HEK293 (cell line): ENCODE measurements around the gene ADAM19.

Source experiments
- CTCF ChIA-PET: fragments of 350-600 bp; formaldehyde crosslinking; extraction: SDS; loops from one replicate; lab custom pipeline; 2021; ENCODE audit warnings: antibody characterized with exemption; lab: Yijun Ruan, JAX
- POLR2A ChIA-PET: fragments of 300-600 bp; formaldehyde crosslinking; extraction: SDS; loops from one replicate; lab custom pipeline; 2020; ENCODE audit warnings: antibody characterized with exemption, inconsistent platforms; lab: Yijun Ruan, JAX
- H3K27ac ChIP-seq: fragments of 200-500 bp; sonication (Bioruptor generic); 2 replicates; pipeline ENCODE4 v1.5.1; 2014; ENCODE audit warnings: low read depth, low read length, control low read depth, inconsistent platforms; ENCODE audit errors: extremely low read depth
- H3K36me3 ChIP-seq, 2 experiments: fragments of 200-500 bp in 1 of 2; sonication (Bioruptor generic) in 1 of 2; 1 replicate in 1 of 2; 2 replicates in 1 of 2; pipeline ENCODE4 v1.5.1; 2014 to 2017; ENCODE audit warnings: inconsistent platforms in 2 of 2, low read length in 2 of 2; ENCODE audit not compliant: control insufficient read depth in 2 of 2, insufficient read depth in 1 of 2
- H3K4me1 ChIP-seq: fragments of 200-500 bp; sonication (Bioruptor generic); 2 replicates; pipeline ENCODE4 v1.5.1; 2014; ENCODE audit warnings: mild to moderate bottlenecking, low read length, inconsistent platforms; ENCODE audit not compliant: control insufficient read depth, insufficient read depth
- H3K4me3 ChIP-seq: 2 replicates; pipeline ENCODE4 v1.5.1; 2011; ENCODE audit warnings: low read depth, mild to moderate bottlenecking, control low read depth, low read length, moderate library complexity
- H3K9me3 ChIP-seq: fragments of 200-500 bp; sonication (Bioruptor generic); 2 replicates; pipeline ENCODE4 v1.5.1; 2014; ENCODE audit warnings: low read depth, low read length, inconsistent platforms; ENCODE audit not compliant: control insufficient read depth, insufficient read depth
- GFI1B ChIP-seq: fragments of 450-650 bp; formaldehyde crosslinking; IDR thresholded peaks from 2 replicates; pipeline ENCODE4 v1.5.1; 2016; ENCODE audit warnings: missing biosample characterization, missing genetic modification characterization
- GLI2 ChIP-seq: fragments of 450-650 bp; formaldehyde crosslinking; IDR thresholded peaks from 2 replicates; pipeline ENCODE4; 2017; ENCODE audit warnings: missing biosample characterization, missing genetic modification characterization, low read depth, borderline replicate concordance
- GLIS2 ChIP-seq: fragments of 450-650 bp; formaldehyde crosslinking; IDR thresholded peaks from 2 replicates; pipeline ENCODE4 v1.5.1; 2016; ENCODE audit warnings: missing biosample characterization, missing genetic modification characterization
- KLF10 ChIP-seq: fragments of 450-650 bp; IDR thresholded peaks from 2 replicates; pipeline ENCODE4 v1.5.1; 2018; ENCODE audit warnings: missing biosample characterization, mild to moderate bottlenecking, missing genetic modification characterization
- KLF8 ChIP-seq: fragments of 450-650 bp; formaldehyde crosslinking; IDR thresholded peaks from 2 replicates; pipeline ENCODE4 v1.5.1; 2016; ENCODE audit warnings: missing biosample characterization, missing genetic modification characterization
- SCRT1 ChIP-seq: fragments of 450-650 bp; formaldehyde crosslinking; IDR thresholded peaks from 2 replicates; pipeline ENCODE4 v1.5.1; 2016; ENCODE audit warnings: missing biosample characterization, missing genetic modification characterization, borderline replicate concordance
- TCF7L2 ChIP-seq: IDR thresholded peaks from 2 replicates; pipeline ENCODE4 v1.6.1; 2011; ENCODE audit warnings: low read depth, mild to moderate bottlenecking, inconsistent platforms, low read length, moderate library complexity, borderline replicate concordance
- YY1 ChIP-seq: fragments of 450-650 bp; formaldehyde crosslinking; IDR thresholded peaks from 2 replicates; pipeline ENCODE4 v1.5.1; 2018; ENCODE audit warnings: missing biosample characterization, missing genetic modification characterization
- ZBTB8A ChIP-seq: fragments of 450-650 bp; formaldehyde crosslinking; IDR thresholded peaks from 2 replicates; pipeline ENCODE4 v1.5.1; 2016; ENCODE audit warnings: missing biosample characterization, missing genetic modification characterization
- ZNF138 ChIP-seq: fragments of 450-650 bp; formaldehyde crosslinking; IDR thresholded peaks from 2 replicates; pipeline ENCODE4 v1.5.1; 2016; ENCODE audit warnings: missing biosample characterization, missing genetic modification characterization, borderline replicate concordance
- ZNF146 ChIP-seq: fragments of 450-650 bp; formaldehyde crosslinking; IDR thresholded peaks from 2 replicates; pipeline ENCODE4 v1.5.1; 2016; ENCODE audit warnings: missing biosample characterization, missing genetic modification characterization
- ZNF175 ChIP-seq: fragments of 450-650 bp; formaldehyde crosslinking; IDR thresholded peaks from 2 replicates; pipeline ENCODE4 v1.5.1; 2016; ENCODE audit warnings: missing biosample characterization, missing genetic modification characterization
- ZNF184 ChIP-seq: fragments of 450-650 bp; IDR thresholded peaks from 2 replicates; pipeline ENCODE4 v1.5.1; 2018; ENCODE audit warnings: missing biosample characterization, mild to moderate bottlenecking, missing genetic modification characterization
- ZNF302 ChIP-seq: fragments of 450-650 bp; formaldehyde crosslinking; IDR thresholded peaks from 2 replicates; pipeline ENCODE4 v1.5.1; 2016; ENCODE audit warnings: missing biosample characterization, missing genetic modification characterization, low read depth
- ZNF354C ChIP-seq: fragments of 450-650 bp; formaldehyde crosslinking; IDR thresholded peaks from 2 replicates; pipeline ENCODE4 v1.5.1; 2016; ENCODE audit warnings: missing biosample characterization, missing genetic modification characterization, low read depth, borderline replicate concordance
- ZNF514 ChIP-seq: fragments of 450-650 bp; formaldehyde crosslinking; IDR thresholded peaks from 2 replicates; pipeline ENCODE4 v1.5.1; 2016; ENCODE audit warnings: missing biosample characterization, missing genetic modification characterization
- ZNF610 ChIP-seq: fragments of 450-650 bp; formaldehyde crosslinking; IDR thresholded peaks from 2 replicates; pipeline ENCODE4 v1.5.1; 2016; ENCODE audit warnings: missing biosample characterization, missing genetic modification characterization, borderline replicate concordance
- ZNF785 ChIP-seq: fragments of 450-650 bp; formaldehyde crosslinking; IDR thresholded peaks from 2 replicates; pipeline ENCODE4 v1.5.1; 2016; ENCODE audit warnings: missing biosample characterization, missing genetic modification characterization
- TF ChIP-seq, protein P1 (sequence below): fragments of 450-650 bp; formaldehyde crosslinking; optimal IDR thresholded peaks from 2 replicates; pipeline ENCODE3; 2016; ENCODE audit warnings: missing biosample characterization, mild to moderate bottlenecking, missing genetic modification characterization
- TF ChIP-seq, protein P2 (sequence below): fragments of 450-650 bp; formaldehyde crosslinking; IDR thresholded peaks from 2 replicates; pipeline ENCODE4 v1.5.1; 2017; ENCODE audit warnings: missing biosample characterization, missing genetic modification characterization
- TF ChIP-seq, protein P3 (sequence below): fragments of 450-650 bp; formaldehyde crosslinking; IDR thresholded peaks from 2 replicates; pipeline ENCODE4 v1.5.1; 2016; ENCODE audit warnings: missing biosample characterization, missing genetic modification characterization, low read depth
- TF ChIP-seq, protein P4 (sequence below): fragments of 450-650 bp; formaldehyde crosslinking; IDR thresholded peaks from 2 replicates; pipeline ENCODE4 v1.5.1; 2017; ENCODE audit warnings: missing biosample characterization, mild to moderate bottlenecking, missing genetic modification characterization, moderate library complexity

ADAM19 gene

DNA sequence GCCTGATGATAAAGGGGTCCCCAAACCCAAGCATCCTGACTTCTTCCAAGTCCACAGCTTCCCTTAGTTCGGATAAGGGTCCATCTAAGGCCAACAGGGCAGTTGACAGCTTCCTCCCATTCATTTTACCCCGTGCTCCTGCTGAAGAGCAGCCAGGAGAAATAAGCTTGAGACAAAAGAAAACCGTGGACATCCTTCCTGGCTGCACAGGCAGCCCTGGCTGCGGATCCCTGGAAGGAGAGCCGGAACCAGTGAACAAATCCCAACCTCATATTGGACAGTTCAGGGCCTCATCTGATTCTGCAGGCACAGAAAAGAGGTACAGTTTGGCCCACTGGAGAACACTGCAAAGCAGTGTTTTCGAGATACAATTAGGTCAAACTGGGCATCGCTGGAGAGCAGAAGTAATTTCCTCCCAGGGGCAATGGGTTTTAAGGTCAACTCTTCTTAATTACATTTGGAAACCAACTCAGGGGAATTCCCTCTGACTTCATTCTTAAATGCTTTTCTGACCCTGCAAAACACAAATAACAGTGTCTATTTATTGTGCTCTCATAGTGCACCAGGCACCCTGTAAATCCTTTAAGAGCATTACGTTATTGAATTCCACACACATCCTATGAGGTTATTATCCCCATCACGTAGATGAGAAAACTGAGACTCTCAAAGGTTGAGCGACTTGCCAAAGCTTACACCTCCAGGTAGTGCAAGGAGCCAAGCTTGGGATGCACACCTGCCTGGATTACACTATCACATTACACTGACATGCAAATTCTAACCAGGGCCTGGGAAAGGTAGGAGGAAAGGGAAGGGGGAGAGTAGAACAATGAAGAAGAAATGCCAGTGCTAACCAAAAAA is 21.2 kb downstream of the ADAM19 start:
- POLR2A ChIA-PET = no interaction called here
- Histone ChIP-seq H3K4me1 (no peaks in the 10 kb centered on the region), H3K36me3 (no peaks in the 10 kb centered on the region), H3K27ac (no peak overlapping the region), H3K9me3 (no peaks in the 10 kb centered on the region), H3K4me3 (no peak overlapping the region)
- TF ChIP-seq ZNF514 = no peak
- TF ChIP-seq, protein P1, sequence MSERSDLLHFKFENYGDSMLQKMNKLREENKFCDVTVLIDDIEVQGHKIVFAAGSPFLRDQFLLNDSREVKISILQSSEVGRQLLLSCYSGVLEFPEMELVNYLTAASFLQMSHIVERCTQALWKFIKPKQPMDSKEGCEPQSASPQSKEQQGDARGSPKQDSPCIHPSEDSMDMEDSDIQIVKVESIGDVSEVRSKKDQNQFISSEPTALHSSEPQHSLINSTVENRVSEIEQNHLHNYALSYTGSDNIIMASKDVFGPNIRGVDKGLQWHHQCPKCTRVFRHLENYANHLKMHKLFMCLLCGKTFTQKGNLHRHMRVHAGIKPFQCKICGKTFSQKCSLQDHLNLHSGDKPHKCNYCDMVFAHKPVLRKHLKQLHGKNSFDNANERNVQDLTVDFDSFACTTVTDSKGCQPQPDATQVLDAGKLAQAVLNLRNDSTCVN (tag by site-specific recombination) = no peak
- TF ChIP-seq ZNF175 (tag by site-specific recombination) = no peak
- no peak for TF ChIP-seq ZNF354C
- no peak for TF ChIP-seq YY1 (tag by site-specific recombination)
- no peak for TF ChIP-seq ZNF184 (tag by site-specific recombination)
- TF ChIP-seq SCRT1 (tag by site-specific recombination) = no peak
- no peak for TF ChIP-seq GLIS2 (tag by site-specific recombination)
- TF ChIP-seq, protein P2, sequence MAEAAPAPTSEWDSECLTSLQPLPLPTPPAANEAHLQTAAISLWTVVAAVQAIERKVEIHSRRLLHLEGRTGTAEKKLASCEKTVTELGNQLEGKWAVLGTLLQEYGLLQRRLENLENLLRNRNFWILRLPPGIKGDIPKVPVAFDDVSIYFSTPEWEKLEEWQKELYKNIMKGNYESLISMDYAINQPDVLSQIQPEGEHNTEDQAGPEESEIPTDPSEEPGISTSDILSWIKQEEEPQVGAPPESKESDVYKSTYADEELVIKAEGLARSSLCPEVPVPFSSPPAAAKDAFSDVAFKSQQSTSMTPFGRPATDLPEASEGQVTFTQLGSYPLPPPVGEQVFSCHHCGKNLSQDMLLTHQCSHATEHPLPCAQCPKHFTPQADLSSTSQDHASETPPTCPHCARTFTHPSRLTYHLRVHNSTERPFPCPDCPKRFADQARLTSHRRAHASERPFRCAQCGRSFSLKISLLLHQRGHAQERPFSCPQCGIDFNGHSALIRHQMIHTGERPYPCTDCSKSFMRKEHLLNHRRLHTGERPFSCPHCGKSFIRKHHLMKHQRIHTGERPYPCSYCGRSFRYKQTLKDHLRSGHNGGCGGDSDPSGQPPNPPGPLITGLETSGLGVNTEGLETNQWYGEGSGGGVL = no peak
- TF ChIP-seq KLF8 (tag by site-specific recombination) = no peak
- no peak for TF ChIP-seq GLI2 (tag by site-specific recombination)
- TF ChIP-seq ZNF138 = no peak
- no peak for TF ChIP-seq GFI1B (tag by site-specific recombination)
- CTCF ChIA-PET = interaction anchor here (0.7 kb wide), 1 partner anchor 123 kb away, joined by 3 read pairs; no protein-coding TSS in a partner anchor

DNA sequence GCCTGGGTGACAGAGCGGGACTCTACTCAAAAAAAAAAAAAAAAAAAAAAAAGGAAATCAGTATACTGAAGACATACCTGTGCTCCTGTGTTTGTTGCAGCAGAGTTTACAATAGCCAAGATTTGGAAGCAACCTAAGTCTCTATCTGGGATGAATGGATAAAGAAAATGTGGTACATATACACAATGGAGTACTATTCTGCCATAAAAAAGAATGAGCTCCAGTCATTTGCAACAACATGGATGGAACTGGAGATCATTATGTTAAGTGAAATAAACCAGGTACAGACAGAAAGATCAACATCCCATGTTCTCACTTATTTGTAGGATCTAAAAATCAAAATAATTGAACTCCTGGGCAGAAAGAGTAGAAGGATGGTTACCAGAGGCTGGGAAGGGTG is 22.9 kb downstream of the ADAM19 start:
- no peaks in the 10 kb centered on the region for H3K9me3 ChIP-seq
- no peak overlapping the region for H3K4me3 ChIP-seq
- no peaks in the 10 kb centered on the region for H3K36me3 ChIP-seq
- H3K4me1 ChIP-seq = no peaks in the 10 kb centered on the region
- no peak overlapping the region for H3K27ac ChIP-seq
- CTCF ChIA-PET = no interaction called here
- POLR2A ChIA-PET = no interaction called here
- TF ChIP-seq, protein P2 = no peak
- peak; percentile 68 for TF ChIP-seq ZNF146 (tag by site-specific recombination)

DNA sequence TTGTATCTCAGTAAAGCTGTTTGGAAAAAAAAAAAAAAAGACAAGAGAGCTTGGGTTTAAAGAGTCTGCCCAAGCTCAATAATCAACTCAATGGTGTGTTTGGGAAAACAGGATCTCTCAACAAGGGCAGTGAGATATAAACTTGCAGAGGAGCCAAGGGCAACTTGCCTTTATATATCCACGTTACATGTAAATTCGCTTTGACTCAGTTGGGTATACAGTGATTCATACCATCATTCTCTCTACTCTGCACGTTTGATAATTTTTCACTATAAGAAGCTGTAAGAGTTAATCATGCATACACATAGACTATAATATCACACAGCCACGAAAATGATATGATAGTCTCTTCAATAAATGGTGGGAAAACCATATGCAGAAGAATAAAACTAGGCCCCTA is 24.9 kb downstream of the ADAM19 start:
- no peaks in the 10 kb centered on the region for H3K36me3 ChIP-seq
- ChIA-PET POLR2A (no interaction called here), CTCF (interaction anchor here (0.6 to 1.7 kb wide), 2 partner anchors 9 to 298 kb away, joined by 3 to 6 read pairs; no protein-coding TSS in a partner anchor)
- H3K27ac ChIP-seq = no peak overlapping the region
- no peaks in the 10 kb centered on the region for H3K9me3 ChIP-seq
- no peak overlapping the region for H3K4me3 ChIP-seq
- no peaks in the 10 kb centered on the region for H3K4me1 ChIP-seq
- no peak for TF ChIP-seq ZNF785 (tag by site-specific recombination)
- no peak for TF ChIP-seq ZNF302
- no peak for TF ChIP-seq ZBTB8A (tag by site-specific recombination)
- no peak for TF ChIP-seq KLF10 (tag by site-specific recombination)
- TF ChIP-seq, protein P3, sequence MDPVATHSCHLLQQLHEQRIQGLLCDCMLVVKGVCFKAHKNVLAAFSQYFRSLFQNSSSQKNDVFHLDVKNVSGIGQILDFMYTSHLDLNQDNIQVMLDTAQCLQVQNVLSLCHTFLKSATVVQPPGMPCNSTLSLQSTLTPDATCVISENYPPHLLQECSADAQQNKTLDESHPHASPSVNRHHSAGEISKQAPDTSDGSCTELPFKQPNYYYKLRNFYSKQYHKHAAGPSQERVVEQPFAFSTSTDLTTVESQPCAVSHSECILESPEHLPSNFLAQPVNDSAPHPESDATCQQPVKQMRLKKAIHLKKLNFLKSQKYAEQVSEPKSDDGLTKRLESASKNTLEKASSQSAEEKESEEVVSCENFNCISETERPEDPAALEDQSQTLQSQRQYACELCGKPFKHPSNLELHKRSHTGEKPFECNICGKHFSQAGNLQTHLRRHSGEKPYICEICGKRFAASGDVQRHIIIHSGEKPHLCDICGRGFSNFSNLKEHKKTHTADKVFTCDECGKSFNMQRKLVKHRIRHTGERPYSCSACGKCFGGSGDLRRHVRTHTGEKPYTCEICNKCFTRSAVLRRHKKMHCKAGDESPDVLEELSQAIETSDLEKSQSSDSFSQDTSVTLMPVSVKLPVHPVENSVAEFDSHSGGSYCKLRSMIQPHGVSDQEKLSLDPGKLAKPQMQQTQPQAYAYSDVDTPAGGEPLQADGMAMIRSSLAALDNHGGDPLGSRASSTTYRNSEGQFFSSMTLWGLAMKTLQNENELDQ (tag by site-specific recombination) = no peak
- TF ChIP-seq ZNF610 (tag by site-specific recombination) = no peak
- TF ChIP-seq TCF7L2 = no peak
- TF ChIP-seq, protein P4, sequence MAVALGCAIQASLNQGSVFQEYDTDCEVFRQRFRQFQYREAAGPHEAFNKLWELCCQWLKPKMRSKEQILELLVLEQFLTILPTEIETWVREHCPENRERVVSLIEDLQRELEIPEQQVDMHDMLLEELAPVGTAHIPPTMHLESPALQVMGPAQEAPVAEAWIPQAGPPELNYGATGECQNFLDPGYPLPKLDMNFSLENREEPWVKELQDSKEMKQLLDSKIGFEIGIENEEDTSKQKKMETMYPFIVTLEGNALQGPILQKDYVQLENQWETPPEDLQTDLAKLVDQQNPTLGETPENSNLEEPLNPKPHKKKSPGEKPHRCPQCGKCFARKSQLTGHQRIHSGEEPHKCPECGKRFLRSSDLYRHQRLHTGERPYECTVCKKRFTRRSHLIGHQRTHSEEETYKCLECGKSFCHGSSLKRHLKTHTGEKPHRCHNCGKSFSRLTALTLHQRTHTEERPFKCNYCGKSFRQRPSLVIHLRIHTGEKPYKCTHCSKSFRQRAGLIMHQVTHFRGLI = no peak
